Memory B cell (primary cell): ENCODE measurements around the gene POGK.

Experiments
- ATAC-seq: fragments of 150-1000 bp; cut with Tn5 transposase; 2 replicates; pipeline ENCODE4 v1.10.0; 2021; ENCODE audit warnings: low read depth, mild to moderate bottlenecking, moderate library complexity
- DNase-seq, 2 donors: peaks; one replicate each; pipeline ENCODE4 v3.0.0; 2022; ENCODE audit warnings: low spot score in 2 of 2
- H3K27ac Mint-ChIP-seq: one replicate; pipeline ENCODE4 v1.8.0; 2022; ENCODE audit warnings: mild to moderate bottlenecking, moderate library complexity, mixed read lengths
- H3K27me3 Mint-ChIP-seq: one replicate; pipeline ENCODE4 v1.8.0; 2022; ENCODE audit warnings: mixed read lengths
- H3K36me3 Mint-ChIP-seq: one replicate; pipeline ENCODE4 v1.8.0; 2022; ENCODE audit warnings: mild to moderate bottlenecking, mixed read lengths
- H3K4me1 Mint-ChIP-seq: one replicate; pipeline ENCODE4 v1.8.0; 2022; ENCODE audit warnings: mixed read lengths
- H3K4me3 Mint-ChIP-seq: one replicate; pipeline ENCODE4 v1.8.0; 2022; ENCODE audit warnings: mild to moderate bottlenecking, moderate library complexity, mixed read lengths
- H3K9me3 Mint-ChIP-seq: one replicate; pipeline ENCODE4 v1.8.0; 2022; ENCODE audit warnings: mixed read lengths

The POGK gene

GRCh38 chr1:166840309-166841274 lies 1.3 kb downstream of the POGK start:
- peaks cover 32% of the 10 kb centered on the region for H3K4me1 Mint-ChIP-seq

DNA sequence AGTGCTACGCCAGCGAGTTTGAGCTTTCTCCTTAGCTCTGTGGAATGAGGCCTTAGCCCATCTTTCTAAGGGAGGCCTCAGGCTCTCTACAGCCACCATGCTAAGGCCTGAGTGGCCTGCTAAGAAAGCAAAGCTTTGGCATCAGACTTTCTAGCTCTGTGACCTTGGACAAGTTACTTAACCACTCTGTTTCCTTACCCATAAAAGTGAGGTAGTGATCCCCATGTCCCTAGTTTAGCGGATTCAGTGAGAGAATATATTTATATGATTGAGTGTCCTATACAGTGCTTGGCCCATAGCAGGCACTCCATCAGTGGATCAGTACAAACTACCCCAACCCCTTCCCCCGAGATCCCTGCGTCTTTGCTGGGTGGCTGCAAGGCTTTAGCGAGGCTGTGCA lies 4.0 kb downstream of the POGK start:
- H3K36me3 Mint-ChIP-seq: peaks cover 31% of the 10 kb centered on the region
- no peak overlapping the region for H3K27ac Mint-ChIP-seq
- peaks cover 41% of the 10 kb centered on the region for H3K4me1 Mint-ChIP-seq

More at GRCh38 chr1:166840309-166841274, 1.3 kb downstream of the POGK start:
- H3K36me3 Mint-ChIP-seq: peaks cover 23% of the 10 kb centered on the region
- no peak for DNase-seq
- H3K27ac Mint-ChIP-seq: peak overlapping the region; percentile 67
- H3K27me3 Mint-ChIP-seq: no peaks in the 10 kb centered on the region
- no peaks in the 10 kb centered on the region for H3K9me3 Mint-ChIP-seq
- H3K4me3 Mint-ChIP-seq: peak overlapping the region; percentile 82
- no peak for ATAC-seq

DNA sequence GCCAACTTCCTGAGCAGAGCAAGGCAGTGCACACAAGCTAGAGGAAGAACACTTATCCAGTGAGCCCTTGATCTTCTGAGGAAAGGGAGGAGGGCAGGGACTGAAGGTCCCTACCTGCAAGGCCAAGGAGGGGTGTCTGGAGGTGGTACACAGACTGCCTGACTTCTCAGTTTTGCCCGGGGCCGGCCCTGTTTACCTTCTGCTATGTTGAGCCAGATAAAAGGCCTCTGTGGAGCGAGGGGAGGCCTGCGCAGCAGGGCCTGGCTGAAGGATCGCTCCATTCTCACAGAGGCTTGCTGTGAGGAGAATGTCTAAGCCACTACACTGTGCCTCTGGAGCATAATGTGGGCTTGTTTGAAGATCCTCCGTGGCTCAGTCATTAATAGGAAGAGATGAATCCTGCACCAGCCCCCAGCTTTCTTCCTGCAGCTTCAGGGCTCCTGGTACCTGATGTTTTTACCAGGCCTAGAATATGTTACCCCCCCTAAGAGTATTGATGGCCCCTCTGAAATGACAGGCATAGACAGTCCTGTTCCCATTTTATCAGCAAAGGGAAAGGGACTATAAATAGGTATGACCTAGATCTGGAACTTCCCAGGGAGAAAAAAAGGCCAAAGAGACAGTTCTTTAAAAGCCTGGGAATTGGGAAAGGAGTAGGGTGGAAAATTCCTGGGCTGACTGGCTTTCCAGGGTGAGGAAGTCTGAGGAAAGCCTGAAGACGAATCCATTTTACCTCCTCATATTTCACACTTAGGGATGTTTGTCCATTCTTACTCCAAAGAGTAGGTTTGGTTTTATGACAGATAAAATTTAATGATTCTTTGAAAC lies 4.7 kb downstream of the POGK start:
- Mint-ChIP-seq H3K4me1 (peaks cover 35% of the 10 kb centered on the region), H3K9me3 (no peaks in the 10 kb centered on the region), H3K4me3 (no peak overlapping the region), H3K36me3 (peaks cover 34% of the 10 kb centered on the region), H3K27ac (peak overlapping the region; percentile 29), H3K27me3 (no peaks in the 10 kb centered on the region)
- no peak for ATAC-seq
- DNase-seq: no peak

More for the DNA sequence above, 4.0 kb downstream of the POGK start:
- H3K9me3 Mint-ChIP-seq: no peaks in the 10 kb centered on the region
- no peaks in the 10 kb centered on the region for H3K27me3 Mint-ChIP-seq
- ATAC-seq (no peak), DNase-seq (no peak)
- H3K4me3 Mint-ChIP-seq: no peak overlapping the region

DNA sequence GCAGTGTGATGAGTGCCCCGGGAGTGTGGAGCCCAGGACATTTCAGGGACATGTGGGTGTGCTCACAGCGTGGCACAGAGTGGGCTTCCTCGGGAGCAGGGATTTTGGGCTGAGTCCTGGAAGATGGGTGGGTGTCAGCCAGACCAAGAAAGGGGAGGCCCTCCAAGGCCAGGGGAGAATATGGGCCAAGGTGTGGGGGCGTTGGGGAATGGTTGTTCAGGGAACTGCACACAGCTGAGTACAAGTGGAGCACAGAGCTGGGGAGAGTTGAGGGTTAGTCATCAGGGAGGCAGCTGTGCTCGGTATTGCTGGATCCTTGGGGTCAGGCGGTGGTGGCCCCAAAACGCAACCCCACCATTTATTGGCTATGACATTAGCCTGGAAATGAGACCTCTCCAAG lies 5.5 kb downstream of the POGK start:
- Mint-ChIP-seq H3K27me3 (no peaks in the 10 kb centered on the region), H3K4me3 (no peak overlapping the region), H3K27ac (peak overlapping the region; percentile 32), H3K36me3 (peaks cover 38% of the 10 kb centered on the region), H3K4me1 (peaks cover 35% of the 10 kb centered on the region), H3K9me3 (no peaks in the 10 kb centered on the region)
- DNase-seq (no peak), ATAC-seq (no peak)

GRCh38 chr1:166848193-166848592 lies 8.9 kb downstream of the POGK start:
- no peak overlapping the region for H3K27ac Mint-ChIP-seq
- H3K4me1 Mint-ChIP-seq: peaks cover 21% of the 10 kb centered on the region
- DNase-seq (no peak), ATAC-seq (no peak)
- H3K4me3 Mint-ChIP-seq: no peak overlapping the region
- no peaks in the 10 kb centered on the region for H3K27me3 Mint-ChIP-seq
- no peaks in the 10 kb centered on the region for H3K9me3 Mint-ChIP-seq
- H3K36me3 Mint-ChIP-seq: peaks cover 40% of the 10 kb centered on the region

GRCh38 chr1:166849135-166849534 lies 9.9 kb downstream of the POGK start:
- no peaks in the 10 kb centered on the region for H3K27me3 Mint-ChIP-seq
- H3K36me3 Mint-ChIP-seq: peaks cover 42% of the 10 kb centered on the region
- H3K9me3 Mint-ChIP-seq: no peaks in the 10 kb centered on the region
- H3K27ac Mint-ChIP-seq: no peak overlapping the region
- no peak for ATAC-seq
- DNase-seq: no peak
- H3K4me1 Mint-ChIP-seq: peaks cover 25% of the 10 kb centered on the region
- no peak overlapping the region for H3K4me3 Mint-ChIP-seq

DNA sequence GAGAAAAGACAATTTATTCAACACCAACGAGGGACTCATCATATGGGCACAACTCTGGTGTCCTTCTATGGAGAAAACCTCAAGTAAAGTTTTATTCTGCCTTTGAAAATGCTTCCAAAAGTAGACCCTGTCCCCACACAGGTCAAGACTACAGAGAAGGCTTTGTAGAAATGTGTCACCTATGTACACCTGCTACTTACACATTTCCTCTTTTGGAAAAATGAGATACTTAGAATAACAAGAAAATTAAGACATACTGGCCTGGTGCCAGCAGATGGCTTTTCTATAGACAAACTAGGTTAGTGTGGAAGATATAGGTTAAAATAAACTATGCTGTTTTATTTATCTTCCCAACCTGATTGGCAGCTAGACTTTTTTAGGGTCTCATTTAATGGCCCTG lies 13.6 kb downstream of the POGK start:
- H3K4me1 Mint-ChIP-seq: peaks cover 14% of the 10 kb centered on the region
- no peak overlapping the region for H3K4me3 Mint-ChIP-seq
- H3K27ac Mint-ChIP-seq: peak overlapping the region; percentile 1

GRCh38 chr1:166855558-166855957 lies 16.3 kb downstream of the POGK start:
- H3K36me3 Mint-ChIP-seq: peaks cover 34% of the 10 kb centered on the region
- peaks cover 23% of the 10 kb centered on the region for H3K4me1 Mint-ChIP-seq
- no peaks in the 10 kb centered on the region for H3K9me3 Mint-ChIP-seq
- DNase-seq: no peak
- no peak for ATAC-seq
- no peak overlapping the region for H3K27ac Mint-ChIP-seq
- H3K4me3 Mint-ChIP-seq: no peak overlapping the region
- H3K27me3 Mint-ChIP-seq: no peaks in the 10 kb centered on the region

More for the DNA sequence above, 13.6 kb downstream of the POGK start:
- ATAC-seq: no peak
- Mint-ChIP-seq H3K36me3 (peaks cover 40% of the 10 kb centered on the region), H3K27me3 (no peaks in the 10 kb centered on the region), H3K9me3 (no peaks in the 10 kb centered on the region)
- DNase-seq: no peak

DNA sequence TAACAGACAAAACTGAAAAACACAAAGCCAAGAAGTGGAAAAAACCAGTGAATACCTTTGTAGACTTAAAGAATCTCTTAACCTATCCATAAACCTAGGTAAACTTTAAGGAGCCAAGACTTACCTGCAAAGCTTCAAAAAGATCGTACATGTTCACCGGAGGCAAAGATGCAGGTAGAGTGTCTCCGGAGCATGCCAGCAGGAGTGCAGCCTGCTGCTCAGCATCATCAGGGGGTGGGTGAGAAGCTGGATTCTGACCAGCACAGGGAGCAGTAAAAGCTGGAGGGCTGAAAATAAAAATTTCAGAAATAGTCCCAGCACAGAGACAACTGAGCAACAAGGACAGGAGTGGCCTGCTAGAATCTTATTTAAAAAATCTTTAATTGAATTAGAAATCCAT lies 18.7 kb downstream of the POGK start:
- no peak overlapping the region for H3K4me3 Mint-ChIP-seq
- ATAC-seq: no peak
- no peak for DNase-seq
- H3K9me3 Mint-ChIP-seq: no peaks in the 10 kb centered on the region
- H3K27ac Mint-ChIP-seq: peak overlapping the region; percentile 43
- H3K36me3 Mint-ChIP-seq: peaks cover 29% of the 10 kb centered on the region
- peaks cover 18% of the 10 kb centered on the region for H3K4me1 Mint-ChIP-seq
- no peaks in the 10 kb centered on the region for H3K27me3 Mint-ChIP-seq

DNA sequence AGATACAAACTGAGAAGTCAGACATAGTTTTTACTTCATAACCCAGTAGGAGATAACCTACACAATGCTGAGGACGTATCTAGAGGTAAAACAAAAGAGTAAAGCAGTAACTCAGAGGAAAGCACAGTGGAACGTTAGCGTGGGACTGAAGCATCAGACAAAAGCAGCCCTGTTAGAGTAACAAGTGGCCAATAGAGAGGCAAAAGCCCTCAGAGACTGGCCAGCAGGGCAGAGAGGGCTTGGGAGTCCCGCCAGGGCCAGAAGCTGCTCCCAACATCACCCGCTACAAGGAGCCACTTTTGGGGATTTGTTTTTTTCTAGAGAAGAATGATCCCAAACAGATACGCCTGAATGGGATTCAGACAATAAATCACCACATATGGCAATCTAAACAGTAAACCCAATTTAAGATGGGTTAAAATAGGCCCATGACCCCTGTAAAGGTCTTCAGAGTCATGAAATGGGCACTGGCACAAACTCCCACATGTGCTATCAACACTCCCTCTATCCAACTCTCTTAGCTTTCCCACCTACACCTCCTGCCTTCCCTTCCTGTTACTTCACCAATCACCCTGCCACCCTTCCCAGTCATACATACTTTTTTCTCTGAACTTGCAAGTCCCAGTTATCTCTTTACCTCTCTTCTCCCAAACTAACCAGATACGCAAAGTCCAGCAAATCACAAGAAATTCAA lies 19.6 kb downstream of the POGK start:
- Mint-ChIP-seq H3K9me3 (no peaks in the 10 kb centered on the region), H3K4me1 (peaks cover 16% of the 10 kb centered on the region), H3K27me3 (no peaks in the 10 kb centered on the region), H3K4me3 (no peak overlapping the region), H3K27ac (peak overlapping the region; percentile 43), H3K36me3 (peaks cover 29% of the 10 kb centered on the region)
- ATAC-seq (no peak), DNase-seq (no peak)

DNA sequence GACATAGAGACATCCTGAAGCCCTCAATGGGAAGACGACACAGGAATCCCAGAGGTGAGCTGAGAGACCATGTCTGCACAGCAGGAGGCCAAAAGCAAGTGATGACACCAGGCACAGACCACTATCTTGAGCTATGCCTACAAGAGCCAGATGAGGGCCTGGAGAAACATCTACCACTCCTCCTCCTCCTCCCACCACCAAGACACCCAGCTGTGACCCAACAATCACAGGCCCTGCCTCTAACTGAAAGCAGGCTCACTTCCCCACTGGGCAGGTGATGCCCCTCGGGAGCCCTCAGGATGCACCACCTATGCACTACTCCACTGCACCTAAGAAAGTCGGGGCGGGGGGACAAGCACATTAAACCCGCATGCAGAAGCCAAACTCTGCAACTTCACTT lies 20.3 kb downstream of the POGK start:
- H3K27me3 Mint-ChIP-seq: no peaks in the 10 kb centered on the region
- peaks cover 15% of the 10 kb centered on the region for H3K4me1 Mint-ChIP-seq
- peak overlapping the region; percentile 58 for H3K27ac Mint-ChIP-seq
- DNase-seq: no peak
- H3K9me3 Mint-ChIP-seq: no peaks in the 10 kb centered on the region
- H3K4me3 Mint-ChIP-seq: no peak overlapping the region
- ATAC-seq: peak; percentile 80
- peaks cover 27% of the 10 kb centered on the region for H3K36me3 Mint-ChIP-seq

GRCh38 chr1:166865926-166866325 lies 26.7 kb downstream of the POGK start:
- no peak for ATAC-seq
- H3K9me3 Mint-ChIP-seq: no peaks in the 10 kb centered on the region

DNA sequence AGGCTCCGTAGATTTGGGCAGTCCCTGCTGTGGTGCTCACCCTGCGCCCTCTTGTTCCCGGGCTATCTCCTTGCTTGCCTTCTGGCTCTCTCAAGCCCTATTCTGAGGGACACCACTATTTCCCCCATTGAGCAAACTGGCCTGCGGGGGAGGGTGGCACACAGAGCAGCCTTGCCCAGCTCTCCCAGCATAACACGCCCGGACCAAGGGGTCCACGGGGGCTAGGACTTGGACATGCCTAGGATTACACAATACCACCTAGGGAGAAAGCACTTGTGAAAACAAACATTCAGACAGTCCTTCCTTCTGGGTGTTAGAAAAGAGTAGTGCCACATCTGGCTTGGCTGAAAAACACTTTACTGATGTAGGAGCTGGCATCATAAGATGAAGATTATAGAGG lies 29.4 kb downstream of the POGK start:
- peaks cover 14% of the 10 kb centered on the region for H3K4me1 Mint-ChIP-seq
- H3K9me3 Mint-ChIP-seq: no peaks in the 10 kb centered on the region
- ATAC-seq (no peak), DNase-seq (no peak)
- H3K4me3 Mint-ChIP-seq: no peak overlapping the region
- H3K27ac Mint-ChIP-seq: no peak overlapping the region
- H3K36me3 Mint-ChIP-seq: peaks cover 16% of the 10 kb centered on the region
- H3K27me3 Mint-ChIP-seq: no peaks in the 10 kb centered on the region

More at GRCh38 chr1:166865926-166866325, 26.7 kb downstream of the POGK start:
- no peak for DNase-seq
- Mint-ChIP-seq H3K4me1 (peaks cover 5% of the 10 kb centered on the region), H3K27me3 (no peaks in the 10 kb centered on the region), H3K27ac (no peak overlapping the region), H3K4me3 (no peak overlapping the region), H3K36me3 (peaks cover 24% of the 10 kb centered on the region)
